ENCODE data around the gene LAMC3. TPM values are rescaled to one million over a fixed set of nuclear protein-coding genes. Genes with fewer than 3 reads are reported as not detected.

Gene LAMC3
- total and polyA plus RNA-seq, 2 experiments from 2014 or later, result 29.5 to 43.4 TPM

DNA sequence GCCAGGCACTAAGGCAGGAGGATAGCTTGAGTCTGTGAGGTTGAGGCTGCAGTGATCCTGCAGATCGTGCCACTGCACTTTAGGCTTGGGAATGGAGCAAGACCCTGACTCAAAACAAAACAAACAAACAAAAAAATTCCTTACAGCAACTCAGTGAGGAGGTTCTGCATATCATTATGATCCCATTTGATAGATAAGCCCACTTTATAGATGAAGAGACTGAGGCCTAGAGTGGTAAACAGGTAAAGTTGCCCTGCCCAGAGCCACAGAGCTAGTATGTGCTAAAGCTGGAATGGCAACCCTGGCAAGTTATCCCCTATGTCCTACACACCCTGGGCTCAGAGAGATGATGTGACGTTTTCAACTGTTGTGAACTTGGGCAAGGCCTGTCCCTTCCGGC is 94.6 kb downstream of the LAMC3 start:
- Histone ChIP-seq H4K20me1 (ENCODE audit: insufficient read depth, poor library complexity, severe bottlenecking) (no peaks in the 10 kb centered on the region), H3K9me2 (replicated peaks; ENCODE audit: insufficient read depth) (no peaks in the 10 kb centered on the region), H3K4me2 (no peak overlapping the region), H3K36me3 (replicated peaks; ENCODE audit: insufficient read depth, low read depth) (no peaks in the 10 kb centered on the region), H3K79me2 (no peaks in the 10 kb centered on the region), H2AFZ (no peak overlapping the region), H3K4me1 (ENCODE audit: insufficient read depth) (no peaks in the 10 kb centered on the region), H3K27me3 (no peaks in the 10 kb centered on the region), H3K4me3 (no peak overlapping the region), H3K27ac (no peak overlapping the region), H3K9me3 (ENCODE audit: low read depth) (no peaks in the 10 kb centered on the region)
- no peak for TF ChIP-seq EZH2 (IDR thresholded peaks at IDR 0.05; ENCODE audit: borderline replicate concordance)
- TF ChIP-seq EZH2phosphoT487 (IDR thresholded peaks at IDR 0.05; ENCODE audit: low read depth, severe bottlenecking, unreplicated experiment), result no peak
- TF ChIP-seq, protein P1, sequence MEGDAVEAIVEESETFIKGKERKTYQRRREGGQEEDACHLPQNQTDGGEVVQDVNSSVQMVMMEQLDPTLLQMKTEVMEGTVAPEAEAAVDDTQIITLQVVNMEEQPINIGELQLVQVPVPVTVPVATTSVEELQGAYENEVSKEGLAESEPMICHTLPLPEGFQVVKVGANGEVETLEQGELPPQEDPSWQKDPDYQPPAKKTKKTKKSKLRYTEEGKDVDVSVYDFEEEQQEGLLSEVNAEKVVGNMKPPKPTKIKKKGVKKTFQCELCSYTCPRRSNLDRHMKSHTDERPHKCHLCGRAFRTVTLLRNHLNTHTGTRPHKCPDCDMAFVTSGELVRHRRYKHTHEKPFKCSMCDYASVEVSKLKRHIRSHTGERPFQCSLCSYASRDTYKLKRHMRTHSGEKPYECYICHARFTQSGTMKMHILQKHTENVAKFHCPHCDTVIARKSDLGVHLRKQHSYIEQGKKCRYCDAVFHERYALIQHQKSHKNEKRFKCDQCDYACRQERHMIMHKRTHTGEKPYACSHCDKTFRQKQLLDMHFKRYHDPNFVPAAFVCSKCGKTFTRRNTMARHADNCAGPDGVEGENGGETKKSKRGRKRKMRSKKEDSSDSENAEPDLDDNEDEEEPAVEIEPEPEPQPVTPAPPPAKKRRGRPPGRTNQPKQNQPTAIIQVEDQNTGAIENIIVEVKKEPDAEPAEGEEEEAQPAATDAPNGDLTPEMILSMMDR (IDR thresholded peaks at IDR 0.05; ENCODE audit: poor library complexity), result no peak
- WGBS (ENCODE audit: low lambda C conversion rate, missing lambda C conversion rate), result 95% methylated on average over 3 of the region's 3 CpGs
- no peak for DNase-seq (ENCODE audit: low spot score)

DNA sequence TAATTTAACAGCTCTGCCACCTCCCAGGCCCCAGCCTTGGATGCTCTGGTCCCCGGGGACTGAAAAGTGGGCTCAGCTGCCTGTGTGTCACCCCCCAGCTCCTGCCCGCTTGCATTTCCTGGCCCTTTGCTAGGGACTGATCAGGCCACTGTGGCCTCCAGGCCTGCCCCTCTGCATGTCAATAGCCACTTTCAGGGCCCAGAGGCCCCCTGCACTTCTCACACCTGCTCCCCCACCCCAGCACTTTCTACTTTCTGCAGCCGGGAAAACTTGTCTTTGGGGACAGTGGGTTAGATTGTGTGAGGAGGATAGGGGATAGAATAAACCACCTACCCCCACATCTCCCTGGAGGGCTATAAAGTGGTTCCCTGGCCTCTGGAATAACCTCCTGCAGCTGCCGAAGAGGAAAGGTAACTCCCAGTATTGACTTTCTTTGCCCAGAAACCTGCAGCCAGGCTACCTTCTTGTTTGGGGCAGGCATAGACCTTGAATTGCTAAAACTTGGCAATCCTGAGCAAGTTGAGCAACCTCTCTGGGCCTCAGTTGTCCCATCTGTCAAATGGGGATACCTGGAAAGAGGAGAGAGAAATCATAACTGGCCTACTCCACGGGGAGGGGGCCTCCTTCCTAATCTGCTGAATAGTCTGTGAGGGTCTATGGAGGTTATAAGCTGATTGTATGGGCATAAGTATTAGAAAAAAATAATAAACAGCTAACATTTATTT is 95.2 kb downstream of the LAMC3 start:
- TF ChIP-seq EZH2phosphoT487 (IDR thresholded peaks at IDR 0.05; ENCODE audit: low read depth, severe bottlenecking, unreplicated experiment) (no peak), EZH2 (IDR thresholded peaks at IDR 0.05; ENCODE audit: borderline replicate concordance) (no peak)
- TF ChIP-seq, protein P1 (IDR thresholded peaks at IDR 0.05; ENCODE audit: poor library complexity), result no peak
- DNase-seq (ENCODE audit: low spot score), result no peak
- Histone ChIP-seq H2AFZ (no peak overlapping the region), H3K9me3 (ENCODE audit: low read depth) (no peaks in the 10 kb centered on the region), H3K27me3 (no peaks in the 10 kb centered on the region), H3K27ac (no peak overlapping the region), H4K20me1 (ENCODE audit: insufficient read depth, poor library complexity, severe bottlenecking) (no peaks in the 10 kb centered on the region), H3K4me1 (ENCODE audit: insufficient read depth) (no peaks in the 10 kb centered on the region), H3K4me3 (no peak overlapping the region), H3K4me2 (no peak overlapping the region), H3K9me2 (replicated peaks; ENCODE audit: insufficient read depth) (no peaks in the 10 kb centered on the region), H3K79me2 (no peaks in the 10 kb centered on the region), H3K36me3 (replicated peaks; ENCODE audit: insufficient read depth, low read depth) (no peaks in the 10 kb centered on the region)
- WGBS (ENCODE audit: low lambda C conversion rate, missing lambda C conversion rate), result 82% methylated on average over 5 of the region's 5 CpGs

DNA sequence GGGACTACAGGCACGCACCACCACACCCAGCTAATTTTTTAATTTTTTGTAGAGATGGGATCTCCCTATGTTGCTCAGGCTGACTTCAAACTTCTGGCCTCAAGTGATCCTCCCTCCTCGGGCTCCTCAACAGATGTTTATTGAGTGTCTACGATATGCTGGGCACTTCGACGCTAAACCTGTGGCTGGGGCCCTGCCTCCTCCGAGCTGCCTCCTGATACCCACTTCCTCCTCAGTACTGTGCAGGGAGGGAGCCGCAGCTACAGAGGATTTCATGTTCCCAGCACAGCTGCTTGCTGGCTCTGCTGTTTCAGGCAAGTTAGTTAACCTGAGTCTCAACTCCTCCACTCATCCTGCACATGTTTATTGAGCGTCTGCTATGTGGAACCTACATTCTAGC is 97.0 kb downstream of the LAMC3 start:
- no peaks in the 10 kb centered on the region for H3K36me3 ChIP-seq (replicated peaks; ENCODE audit: insufficient read depth, low read depth)
- no peak overlapping the region for H2AFZ ChIP-seq
- no peaks in the 10 kb centered on the region for H3K9me2 ChIP-seq (replicated peaks; ENCODE audit: insufficient read depth)
- 97% methylated on average over 8 of the region's 8 CpGs for WGBS (ENCODE audit: low lambda C conversion rate, missing lambda C conversion rate)
- TF ChIP-seq, protein P1 (IDR thresholded peaks at IDR 0.05; ENCODE audit: poor library complexity), result no peak
- no peak for TF ChIP-seq EZH2 (IDR thresholded peaks at IDR 0.05; ENCODE audit: borderline replicate concordance)
- TF ChIP-seq EZH2phosphoT487 (IDR thresholded peaks at IDR 0.05; ENCODE audit: low read depth, severe bottlenecking, unreplicated experiment), result no peak
- H3K27me3 ChIP-seq, result no peaks in the 10 kb centered on the region
- no peaks in the 10 kb centered on the region for H4K20me1 ChIP-seq (ENCODE audit: insufficient read depth, poor library complexity, severe bottlenecking)
- H3K4me1 ChIP-seq (ENCODE audit: insufficient read depth), result no peaks in the 10 kb centered on the region
- no peaks in the 10 kb centered on the region for H3K9me3 ChIP-seq (ENCODE audit: low read depth)
- DNase-seq (ENCODE audit: low spot score), result no peak
- no peak overlapping the region for H3K4me2 ChIP-seq
- H3K27ac ChIP-seq, result no peak overlapping the region
- no peak overlapping the region for H3K4me3 ChIP-seq
- no peaks in the 10 kb centered on the region for H3K79me2 ChIP-seq
